ENCODE measurements around the gene SEC24C.
"Not testable (repeated sequence)": the region's sequence is repeated elsewhere in the genome, so short reads cannot be mapped to it uniquely, and the experiment has no call there.

SEC24C gene

GRCh38 chr10:73790886-73791625, 46.9 kb downstream of the SEC24C start:
- no peak for FAIRE-seq
- DNase-seq (ENCODE audit: insufficient read length, low spot score): no peak

- FAIRE-seq (no peak), DNase-seq (ENCODE audit: insufficient read length, low spot score) (no peak)
Observed at GRCh38 chr10:73791871-73792400, 47.8 kb downstream of the SEC24C start.

- FAIRE-seq: no peak
Observed at GRCh38 chr10:73793456-73793855, 49.3 kb downstream of the SEC24C start.

GRCh38 chr10:73795491-73795890, 51.3 kb downstream of the SEC24C start:
- FAIRE-seq; DNase-seq (ENCODE audit: insufficient read length, low spot score): not testable (repeated sequence)

More at GRCh38 chr10:73793456-73793855, 49.3 kb downstream of the SEC24C start:
- DNase-seq (ENCODE audit: insufficient read length, low spot score): no peak

GRCh38 chr10:73796035-73796434, 51.9 kb downstream of the SEC24C start:
- not testable (repeated sequence) for DNase-seq (ENCODE audit: insufficient read length, low spot score); FAIRE-seq

- no peak for FAIRE-seq
Observed at GRCh38 chr10:73796766-73797165, 52.6 kb downstream of the SEC24C start.

DNA sequence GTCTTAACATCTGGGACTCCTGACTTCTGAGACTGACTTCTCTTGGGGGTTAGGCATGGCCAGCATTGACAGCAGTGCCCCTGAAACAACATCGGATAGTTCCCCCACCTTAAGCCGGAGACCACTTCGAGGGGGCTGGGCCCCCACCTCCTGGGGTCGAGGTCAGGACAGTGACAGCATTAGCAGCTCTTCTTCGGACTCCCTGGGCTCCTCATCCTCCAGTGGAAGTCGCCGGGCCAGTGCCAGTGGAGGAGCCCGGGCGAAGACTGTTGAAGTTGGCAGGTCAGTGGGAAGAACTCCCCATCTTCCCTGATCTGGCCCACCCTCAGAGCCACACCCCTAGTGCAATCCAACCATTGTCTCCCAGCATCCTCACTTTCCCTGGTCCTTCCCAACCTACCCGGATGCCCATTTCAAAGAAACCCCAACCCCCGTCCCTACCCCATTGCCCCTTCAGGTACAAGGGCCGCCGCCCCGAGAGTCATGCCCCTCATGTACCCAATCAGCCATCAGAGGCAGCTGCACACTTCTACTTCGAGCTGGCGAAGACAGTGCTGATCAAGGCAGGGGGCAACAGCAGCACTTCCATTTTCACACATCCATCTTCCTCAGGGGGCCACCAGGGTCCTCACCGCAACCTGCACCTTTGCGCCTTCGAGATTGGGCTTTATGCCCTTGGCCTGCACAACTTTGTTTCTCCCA, 53.3 kb downstream of the SEC24C start:
- DNase-seq (ENCODE audit: insufficient read length, low spot score) (no peak), FAIRE-seq (no peak)

More at GRCh38 chr10:73796766-73797165, 52.6 kb downstream of the SEC24C start:
- no peak for DNase-seq (ENCODE audit: insufficient read length, low spot score)

DNA sequence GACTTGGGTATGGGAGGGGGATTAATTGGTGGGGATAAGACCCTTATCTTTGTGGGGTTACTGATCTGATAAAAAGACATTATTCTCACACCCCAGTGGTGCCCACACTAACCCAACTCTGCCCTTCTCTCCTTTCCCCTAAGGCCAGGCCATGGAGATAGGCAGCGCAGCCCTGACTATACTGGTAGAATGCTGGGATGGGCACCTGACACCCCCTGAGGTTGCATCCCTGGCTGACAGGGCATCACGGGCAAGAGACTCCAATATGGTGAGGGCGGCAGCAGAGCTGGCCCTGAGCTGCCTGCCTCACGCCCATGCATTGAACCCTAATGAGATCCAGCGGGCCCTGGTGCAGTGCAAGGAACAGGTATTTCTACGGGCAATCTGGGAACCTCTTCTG, 53.9 kb downstream of the SEC24C start:
- DNase-seq (ENCODE audit: insufficient read length, low spot score) (no peak), FAIRE-seq (no peak)

GRCh38 chr10:73798927-73799560, 54.9 kb downstream of the SEC24C start:
- FAIRE-seq: no peak
- no peak for DNase-seq (ENCODE audit: insufficient read length, low spot score)

GRCh38 chr10:73799899-73800559, 55.9 kb downstream of the SEC24C start:
- FAIRE-seq (no peak), DNase-seq (ENCODE audit: insufficient read length, low spot score) (no peak)

GRCh38 chr10:73800560-73801252, 56.5 kb downstream of the SEC24C start:
- no peak for DNase-seq (ENCODE audit: insufficient read length, low spot score)
- FAIRE-seq: no peak

DNA sequence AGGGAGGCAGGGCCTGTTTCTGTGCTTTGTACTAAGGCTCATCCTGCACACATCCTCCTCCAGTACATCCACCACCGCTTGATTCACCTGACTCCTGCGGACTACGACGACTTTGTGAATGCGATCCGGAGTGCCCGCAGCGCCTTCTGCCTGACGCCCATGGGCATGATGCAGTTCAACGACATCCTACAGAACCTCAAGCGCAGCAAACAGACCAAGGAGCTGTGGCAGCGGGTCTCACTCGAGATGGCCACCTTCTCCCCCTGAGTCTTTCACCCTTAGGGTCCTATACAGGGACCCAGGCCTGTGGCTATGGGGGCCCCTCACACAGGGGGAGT, 57.0 kb downstream of the SEC24C start:
- no peak for DNase-seq (ENCODE audit: insufficient read length, low spot score)
- FAIRE-seq: no peak

GRCh38 chr10:73802276-73802991, 58.3 kb downstream of the SEC24C start:
- FAIRE-seq: no peak

DNA sequence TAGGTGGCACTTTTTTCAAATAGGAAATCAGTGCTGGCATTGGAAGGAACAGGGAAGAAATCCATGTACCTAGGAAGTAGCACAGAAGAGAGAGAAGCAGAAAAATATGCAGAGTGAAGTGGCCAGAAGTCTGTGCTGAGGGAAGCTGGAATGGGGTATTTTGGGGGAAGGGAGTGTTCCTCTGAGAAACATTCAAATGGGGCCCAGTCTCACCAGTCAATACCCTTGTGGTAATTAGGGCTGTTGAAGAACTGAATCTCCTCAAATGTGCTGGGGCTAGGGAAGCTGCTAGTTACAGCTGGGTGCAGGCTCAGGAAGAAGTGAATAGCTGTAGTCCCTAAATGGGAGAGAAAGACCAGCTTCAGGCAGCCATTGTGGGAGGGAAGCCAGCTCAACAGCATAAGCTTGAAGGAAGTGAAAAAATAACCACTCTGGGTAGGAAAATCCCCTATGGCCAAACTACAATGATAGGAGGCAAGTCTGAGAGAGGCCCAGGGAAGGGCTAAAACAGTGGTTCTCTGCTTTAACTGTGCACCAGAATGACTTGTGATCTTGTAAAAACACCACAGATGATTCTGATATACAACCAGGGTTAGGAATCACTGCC, 59.6 kb downstream of the SEC24C start:
- DNase-seq (ENCODE audit: insufficient read length, low spot score): no peak
- peak; percentile 83 for FAIRE-seq

More at GRCh38 chr10:73802276-73802991, 58.3 kb downstream of the SEC24C start:
- no peak for DNase-seq (ENCODE audit: insufficient read length, low spot score)

DNA sequence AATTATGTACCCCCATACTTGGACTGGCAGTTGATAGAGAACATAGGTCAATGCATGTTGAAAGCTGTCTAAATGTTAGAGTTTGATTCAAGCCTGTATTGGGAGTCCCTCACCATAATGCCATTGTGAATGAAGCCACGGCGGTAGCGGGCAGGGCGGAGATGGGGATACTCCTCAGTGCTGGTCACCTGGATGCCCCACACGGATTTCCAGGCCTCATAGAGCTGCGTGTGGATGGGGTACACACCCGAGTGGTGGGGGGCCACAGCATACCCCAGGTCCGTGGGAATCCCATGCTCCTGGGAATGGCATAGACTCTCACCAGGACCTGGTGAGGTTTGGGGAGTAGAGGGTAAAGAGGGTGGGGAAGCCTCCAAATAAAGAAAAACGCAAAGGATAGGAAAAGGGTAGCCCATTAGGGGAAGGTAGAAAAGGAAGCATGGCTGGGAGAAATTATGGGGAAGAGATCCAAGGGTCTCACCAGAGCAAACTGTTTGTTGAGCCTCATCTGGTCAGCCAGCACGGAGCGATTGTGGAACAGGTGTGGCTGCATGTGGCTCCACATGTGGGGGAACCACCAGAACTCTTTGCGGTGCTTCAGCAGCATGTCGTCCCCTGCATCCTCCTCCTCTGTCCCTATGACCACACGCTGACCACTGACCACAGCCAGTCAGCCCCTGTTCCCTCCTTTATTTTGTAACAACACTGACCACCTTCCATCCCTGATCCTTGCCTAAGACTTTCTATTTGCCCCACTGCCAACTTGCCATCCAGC, 62.2 kb downstream of the SEC24C start:
- FAIRE-seq (no peak), DNase-seq (ENCODE audit: insufficient read length, low spot score) (no peak)

- no peak for DNase-seq (ENCODE audit: insufficient read length, low spot score)
- no peak for FAIRE-seq
Observed at GRCh38 chr10:73807471-73807870, 63.3 kb downstream of the SEC24C start.

GRCh38 chr10:73808021-73808815, 64.0 kb downstream of the SEC24C start:
- DNase-seq (ENCODE audit: insufficient read length, low spot score): no peak
- no peak for FAIRE-seq

Measured in GM19239 (cell line).